Measurements from ENCODE around the gene ARL6IP4.

Gene ARL6IP4

DNA sequence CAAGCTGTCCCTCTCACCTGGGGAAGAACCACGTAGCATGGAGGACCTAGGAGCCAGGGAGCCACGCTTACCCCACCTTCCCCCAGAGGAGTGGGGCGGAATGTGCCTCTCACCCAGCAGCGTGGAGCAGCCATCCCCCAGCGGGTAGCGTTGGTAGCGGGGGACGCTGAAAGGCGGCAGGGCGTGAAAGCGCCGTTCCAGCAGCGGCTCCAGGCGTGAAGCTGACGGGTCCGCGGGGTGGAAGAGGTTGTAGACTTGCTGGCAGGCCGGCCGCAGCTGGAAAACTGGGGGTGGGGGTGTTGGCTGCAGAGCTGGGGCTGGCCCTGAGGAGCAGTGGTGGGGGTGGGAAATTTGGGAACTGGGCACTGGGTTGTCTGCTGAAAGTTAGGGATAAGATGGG, 11.9 kb downstream of the ARL6IP4 start:
- FAIRE-seq (no peak), DNase-seq (ENCODE audit: insufficient read length, low spot score) (no peak)
- no peak for TF ChIP-seq CTCF (IDR thresholded peaks at IDR 0.05; ENCODE audit: insufficient read depth, missing control alignments)

- no peak for TF ChIP-seq CTCF (IDR thresholded peaks at IDR 0.05; ENCODE audit: insufficient read depth, missing control alignments)
- DNase-seq (ENCODE audit: insufficient read length, low spot score) (no peak), FAIRE-seq (no peak)
These were observed 13.7 kb downstream of the ARL6IP4 start for GRCh38 chr12:122994140-122994675.

GRCh38 chr12:122994781-122995502, 14.5 kb downstream of the ARL6IP4 start:
- DNase-seq (ENCODE audit: insufficient read length, low spot score) (no peak), FAIRE-seq (no peak)
- TF ChIP-seq CTCF (IDR thresholded peaks at IDR 0.05; ENCODE audit: insufficient read depth, missing control alignments) = no peak

DNA sequence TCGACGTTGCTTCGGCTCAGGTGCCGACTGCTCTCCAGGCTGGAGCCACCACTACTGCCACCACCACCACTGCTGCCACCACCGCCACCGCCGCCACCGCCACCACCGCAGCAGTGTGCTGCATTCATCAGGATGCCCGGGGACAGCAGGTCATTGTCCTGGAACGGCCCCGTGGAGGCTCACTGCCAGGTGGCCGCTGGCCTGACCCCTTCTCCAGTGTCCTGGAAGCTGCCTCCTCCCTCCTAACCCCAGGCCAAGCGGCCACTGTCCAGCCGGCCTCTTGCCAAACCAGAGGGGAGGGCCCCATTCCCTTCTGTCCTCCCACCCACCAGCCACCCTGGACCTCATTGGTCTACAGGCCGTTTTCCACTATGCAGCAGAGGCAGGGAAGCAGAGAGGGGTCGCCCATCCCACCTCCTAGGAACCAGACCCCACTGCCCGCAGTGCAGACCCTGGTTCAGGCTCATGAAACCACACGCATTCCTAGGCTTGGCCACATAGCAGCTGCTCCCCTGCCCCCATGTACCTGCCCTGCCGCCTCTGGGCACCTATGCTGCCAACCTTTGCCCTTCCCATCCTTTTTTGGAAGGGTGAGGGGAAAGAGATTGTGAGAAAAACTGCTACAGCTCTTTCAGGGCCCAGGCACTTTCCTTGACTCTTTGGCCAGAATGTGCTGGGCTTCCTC, 15.2 kb downstream of the ARL6IP4 start:
- no peak for FAIRE-seq
- TF ChIP-seq CTCF (IDR thresholded peaks at IDR 0.05; ENCODE audit: insufficient read depth, missing control alignments) = no peak

DNA sequence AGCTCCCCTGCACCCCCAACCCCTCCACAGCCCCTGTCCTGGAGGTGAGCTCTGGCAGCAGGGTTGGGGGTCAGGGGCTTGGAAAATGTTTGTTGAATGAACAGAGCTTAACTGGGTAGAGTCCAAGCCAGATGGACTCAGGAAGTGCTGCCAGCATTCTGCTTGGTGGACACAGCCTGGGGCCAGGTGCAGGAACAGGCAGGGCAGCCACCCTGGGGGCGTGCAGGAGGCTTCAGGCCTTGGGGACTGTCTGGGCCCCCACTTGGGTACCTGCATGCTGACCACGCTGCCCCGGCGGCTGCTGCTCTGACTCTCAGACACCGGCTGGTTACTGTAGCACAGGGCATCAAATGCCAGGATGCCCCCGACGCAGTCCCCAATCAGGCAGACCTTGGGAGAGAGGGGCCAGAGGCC, 15.7 kb downstream of the ARL6IP4 start:
- no peak for DNase-seq (ENCODE audit: insufficient read length, low spot score)
- FAIRE-seq = no peak
- TF ChIP-seq CTCF (IDR thresholded peaks at IDR 0.05; ENCODE audit: insufficient read depth, missing control alignments) = no peak

More for the DNA sequence above, 15.2 kb downstream of the ARL6IP4 start:
- DNase-seq (ENCODE audit: insufficient read length, low spot score) = no peak

GRCh38 chr12:122996621-122997342, 16.3 kb downstream of the ARL6IP4 start:
- FAIRE-seq (no peak), DNase-seq (ENCODE audit: insufficient read length, low spot score) (no peak)
- no peak for TF ChIP-seq CTCF (IDR thresholded peaks at IDR 0.05; ENCODE audit: insufficient read depth, missing control alignments)
